ENCODE results near the gene RC3H1. TPM values are rescaled to one million over a fixed set of nuclear protein-coding genes. Genes with fewer than 3 reads are reported as not detected.

RC3H1 gene
- total and polyA plus RNA-seq, 2 of the 13 experiments (the other 11 are each of a cell fraction or from before 2014, with no cell fraction given): 11.2 to 19.6 TPM

DNA sequence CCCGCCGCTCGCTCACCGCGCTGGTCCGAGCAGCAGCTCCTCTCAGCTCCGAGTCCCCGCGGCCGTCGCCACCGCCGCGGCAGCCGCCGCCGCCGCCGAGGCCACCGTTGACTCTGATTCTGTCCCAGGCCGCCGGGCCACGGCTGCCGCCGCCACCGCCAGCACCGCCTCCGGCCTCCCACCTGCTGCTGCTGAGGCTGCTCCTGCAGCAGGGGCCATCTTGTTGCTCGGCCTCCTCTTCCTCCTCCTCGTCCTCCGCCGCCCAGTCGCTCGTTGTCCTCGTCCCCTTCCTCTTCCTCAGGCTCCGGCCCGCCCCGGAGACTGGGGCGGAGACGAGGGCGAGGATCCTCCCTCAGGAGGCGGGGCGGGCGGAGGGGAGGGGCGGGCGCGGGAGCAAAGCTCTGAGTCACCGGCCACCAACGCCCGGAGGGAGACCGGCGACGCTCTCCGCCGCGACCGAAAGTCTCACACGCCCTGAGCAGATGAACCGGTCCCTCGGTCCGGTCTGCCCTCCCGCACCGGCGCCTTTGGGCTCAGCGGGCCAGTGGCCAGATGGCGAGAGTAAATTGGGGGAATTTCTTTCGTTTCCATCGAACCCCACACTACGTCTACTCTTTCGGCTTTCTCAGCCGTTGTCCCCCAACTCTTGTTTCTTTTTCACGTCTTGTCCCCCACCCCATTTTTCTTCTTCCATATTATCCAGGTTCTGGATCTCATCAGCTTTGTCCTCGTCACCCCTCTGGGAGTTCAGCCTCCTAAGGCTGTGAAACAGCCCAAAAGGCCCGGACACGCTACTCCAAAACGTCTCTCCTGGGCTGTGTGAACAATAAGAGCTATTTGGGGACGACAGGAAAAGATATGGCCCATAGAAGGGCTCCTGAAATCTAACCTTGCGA is at the start of gene RC3H1 (continued):
- TF ChIP-seq, protein P1, sequence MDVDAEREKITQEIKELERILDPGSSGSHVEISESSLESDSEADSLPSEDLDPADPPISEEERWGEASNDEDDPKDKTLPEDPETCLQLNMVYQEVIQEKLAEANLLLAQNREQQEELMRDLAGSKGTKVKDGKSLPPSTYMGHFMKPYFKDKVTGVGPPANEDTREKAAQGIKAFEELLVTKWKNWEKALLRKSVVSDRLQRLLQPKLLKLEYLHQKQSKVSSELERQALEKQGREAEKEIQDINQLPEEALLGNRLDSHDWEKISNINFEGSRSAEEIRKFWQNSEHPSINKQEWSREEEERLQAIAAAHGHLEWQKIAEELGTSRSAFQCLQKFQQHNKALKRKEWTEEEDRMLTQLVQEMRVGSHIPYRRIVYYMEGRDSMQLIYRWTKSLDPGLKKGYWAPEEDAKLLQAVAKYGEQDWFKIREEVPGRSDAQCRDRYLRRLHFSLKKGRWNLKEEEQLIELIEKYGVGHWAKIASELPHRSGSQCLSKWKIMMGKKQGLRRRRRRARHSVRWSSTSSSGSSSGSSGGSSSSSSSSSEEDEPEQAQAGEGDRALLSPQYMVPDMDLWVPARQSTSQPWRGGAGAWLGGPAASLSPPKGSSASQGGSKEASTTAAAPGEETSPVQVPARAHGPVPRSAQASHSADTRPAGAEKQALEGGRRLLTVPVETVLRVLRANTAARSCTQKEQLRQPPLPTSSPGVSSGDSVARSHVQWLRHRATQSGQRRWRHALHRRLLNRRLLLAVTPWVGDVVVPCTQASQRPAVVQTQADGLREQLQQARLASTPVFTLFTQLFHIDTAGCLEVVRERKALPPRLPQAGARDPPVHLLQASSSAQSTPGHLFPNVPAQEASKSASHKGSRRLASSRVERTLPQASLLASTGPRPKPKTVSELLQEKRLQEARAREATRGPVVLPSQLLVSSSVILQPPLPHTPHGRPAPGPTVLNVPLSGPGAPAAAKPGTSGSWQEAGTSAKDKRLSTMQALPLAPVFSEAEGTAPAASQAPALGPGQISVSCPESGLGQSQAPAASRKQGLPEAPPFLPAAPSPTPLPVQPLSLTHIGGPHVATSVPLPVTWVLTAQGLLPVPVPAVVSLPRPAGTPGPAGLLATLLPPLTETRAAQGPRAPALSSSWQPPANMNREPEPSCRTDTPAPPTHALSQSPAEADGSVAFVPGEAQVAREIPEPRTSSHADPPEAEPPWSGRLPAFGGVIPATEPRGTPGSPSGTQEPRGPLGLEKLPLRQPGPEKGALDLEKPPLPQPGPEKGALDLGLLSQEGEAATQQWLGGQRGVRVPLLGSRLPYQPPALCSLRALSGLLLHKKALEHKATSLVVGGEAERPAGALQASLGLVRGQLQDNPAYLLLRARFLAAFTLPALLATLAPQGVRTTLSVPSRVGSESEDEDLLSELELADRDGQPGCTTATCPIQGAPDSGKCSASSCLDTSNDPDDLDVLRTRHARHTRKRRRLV (CRISPR knock-in tag; IDR thresholded peaks at IDR 0.05): no peak
- TF ChIP-seq, protein P2, sequence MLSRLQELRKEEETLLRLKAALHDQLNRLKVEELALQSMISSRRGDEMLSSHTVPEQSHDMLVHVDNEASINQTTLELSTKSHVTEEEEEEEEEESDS (CRISPR knock-in tag; IDR thresholded peaks at IDR 0.05; ENCODE audit: borderline replicate concordance): peak; percentile 64; the same call in 1 of the 2 replicates
- TF ChIP-seq ZNF350 (CRISPR knock-in tag; IDR thresholded peaks at IDR 0.05; ENCODE audit: borderline replicate concordance, low read depth) (no peak; the same call in none of the 2 replicates), ZBTB21 (CRISPR knock-in tag; IDR thresholded peaks at IDR 0.05) (no peak), FOXJ3 (CRISPR knock-in tag; IDR thresholded peaks at IDR 0.05; ENCODE audit: borderline replicate concordance) (no peak), MED13 (CRISPR knock-in tag; IDR thresholded peaks at IDR 0.05) (0 out of 2 replicates have a peak, but pooled peaks have one; percentile 36), KAT8 (CRISPR knock-in tag; IDR thresholded peaks at IDR 0.05) (peak; percentile 52), DMAP1 (CRISPR knock-in tag; IDR thresholded peaks at IDR 0.05) (peak; percentile 47; the same call in 1 of the 2 replicates), RORA (CRISPR knock-in tag; IDR thresholded peaks at IDR 0.05) (no peak), ERF (CRISPR knock-in tag; IDR thresholded peaks at IDR 0.05) (peak; percentile 84), CENPT (CRISPR knock-in tag; IDR thresholded peaks at IDR 0.05; ENCODE audit: low read depth) (peak; percentile 51; the same call in 1 of the 2 replicates), ZSCAN12 (CRISPR knock-in tag; IDR thresholded peaks at IDR 0.05) (no peak)
- TF ChIP-seq, protein P3, sequence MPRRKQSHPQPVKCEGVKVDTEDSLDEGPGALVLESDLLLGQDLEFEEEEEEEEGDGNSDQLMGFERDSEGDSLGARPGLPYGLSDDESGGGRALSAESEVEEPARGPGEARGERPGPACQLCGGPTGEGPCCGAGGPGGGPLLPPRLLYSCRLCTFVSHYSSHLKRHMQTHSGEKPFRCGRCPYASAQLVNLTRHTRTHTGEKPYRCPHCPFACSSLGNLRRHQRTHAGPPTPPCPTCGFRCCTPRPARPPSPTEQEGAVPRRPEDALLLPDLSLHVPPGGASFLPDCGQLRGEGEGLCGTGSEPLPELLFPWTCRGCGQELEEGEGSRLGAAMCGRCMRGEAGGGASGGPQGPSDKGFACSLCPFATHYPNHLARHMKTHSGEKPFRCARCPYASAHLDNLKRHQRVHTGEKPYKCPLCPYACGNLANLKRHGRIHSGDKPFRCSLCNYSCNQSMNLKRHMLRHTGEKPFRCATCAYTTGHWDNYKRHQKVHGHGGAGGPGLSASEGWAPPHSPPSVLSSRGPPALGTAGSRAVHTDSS (CRISPR knock-in tag; conservative IDR thresholded peaks at IDR 0.05): no peak
- TF ChIP-seq, protein P4, sequence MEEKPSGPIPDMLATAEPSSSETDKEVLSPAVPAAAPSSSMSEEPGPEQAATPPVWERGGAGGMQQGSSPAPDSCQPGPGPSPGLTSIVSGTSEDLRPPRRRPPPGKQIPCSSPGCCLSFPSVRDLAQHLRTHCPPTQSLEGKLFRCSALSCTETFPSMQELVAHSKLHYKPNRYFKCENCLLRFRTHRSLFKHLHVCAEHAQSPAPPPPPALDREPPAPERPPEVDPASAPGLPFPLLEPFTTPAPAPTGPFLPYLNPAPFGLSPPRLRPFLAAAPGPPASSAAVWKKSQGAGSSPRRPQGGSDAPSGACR (CRISPR knock-in tag; IDR thresholded peaks at IDR 0.05): peak; percentile 38
- TF ChIP-seq, protein P5, sequence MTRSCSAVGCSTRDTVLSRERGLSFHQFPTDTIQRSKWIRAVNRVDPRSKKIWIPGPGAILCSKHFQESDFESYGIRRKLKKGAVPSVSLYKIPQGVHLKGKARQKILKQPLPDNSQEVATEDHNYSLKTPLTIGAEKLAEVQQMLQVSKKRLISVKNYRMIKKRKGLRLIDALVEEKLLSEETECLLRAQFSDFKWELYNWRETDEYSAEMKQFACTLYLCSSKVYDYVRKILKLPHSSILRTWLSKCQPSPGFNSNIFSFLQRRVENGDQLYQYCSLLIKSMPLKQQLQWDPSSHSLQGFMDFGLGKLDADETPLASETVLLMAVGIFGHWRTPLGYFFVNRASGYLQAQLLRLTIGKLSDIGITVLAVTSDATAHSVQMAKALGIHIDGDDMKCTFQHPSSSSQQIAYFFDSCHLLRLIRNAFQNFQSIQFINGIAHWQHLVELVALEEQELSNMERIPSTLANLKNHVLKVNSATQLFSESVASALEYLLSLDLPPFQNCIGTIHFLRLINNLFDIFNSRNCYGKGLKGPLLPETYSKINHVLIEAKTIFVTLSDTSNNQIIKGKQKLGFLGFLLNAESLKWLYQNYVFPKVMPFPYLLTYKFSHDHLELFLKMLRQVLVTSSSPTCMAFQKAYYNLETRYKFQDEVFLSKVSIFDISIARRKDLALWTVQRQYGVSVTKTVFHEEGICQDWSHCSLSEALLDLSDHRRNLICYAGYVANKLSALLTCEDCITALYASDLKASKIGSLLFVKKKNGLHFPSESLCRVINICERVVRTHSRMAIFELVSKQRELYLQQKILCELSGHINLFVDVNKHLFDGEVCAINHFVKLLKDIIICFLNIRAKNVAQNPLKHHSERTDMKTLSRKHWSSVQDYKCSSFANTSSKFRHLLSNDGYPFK (CRISPR knock-in tag; IDR thresholded peaks at IDR 0.05; ENCODE audit: borderline replicate concordance): no peak

All from HepG2 (cell line).